C4-2B (cell line): Measurements from ENCODE around the gene NEUROG1.

Source experiments
- CTCF ChIP-seq: fragments of 450-650 bp; conservative IDR thresholded peaks from 2 replicates; pipeline ENCODE4 v1.5.1; 2017; ENCODE audit warnings: mild to moderate bottlenecking
- ZFX ChIP-seq: fragments of 450-650 bp; IDR thresholded peaks from 2 replicates; pipeline ENCODE4 v1.6.1; 2017

- no peak for TF ChIP-seq ZFX
- no peak for TF ChIP-seq CTCF
These were observed 29.8 kb downstream of the NEUROG1 start for GRCh38 chr5:135505973-135506372.
